Fibroblast of lung (primary cell): ENCODE measurements around the gene NAA10. TPM values are rescaled to one million over a fixed set of nuclear protein-coding genes. Genes with fewer than 3 reads are reported as not detected.

Source experiments
- DNase-seq, 2 donors: peaks; one replicate each; pipeline versions ENCODE4 v3.0.0 to v3.0.0-alpha.2; 2010; ENCODE audit warnings: low read depth in 2 of 2
- H2AFZ ChIP-seq: 2 replicates; pipeline ENCODE4 v1.5.1; 2012; ENCODE audit warnings: low read length, control low read depth, inconsistent platforms
- H3K27ac ChIP-seq: 2 replicates; pipeline ENCODE4 v1.5.1; 2011; ENCODE audit warnings: low read length, control low read depth; ENCODE audit not compliant: insufficient read depth
- H3K27me3 ChIP-seq: 2 replicates; pipeline ENCODE4 v1.5.1; 2011; ENCODE audit warnings: mild to moderate bottlenecking, low read length; ENCODE audit not compliant: control insufficient read depth, insufficient read depth
- H3K36me3 ChIP-seq: 2 replicates; pipeline ENCODE4 v1.5.1; 2011; ENCODE audit warnings: low read length; ENCODE audit not compliant: control insufficient read depth, insufficient read depth
- H3K4me1 ChIP-seq: 2 replicates; pipeline ENCODE4 v1.5.1; 2011; ENCODE audit warnings: low read length; ENCODE audit not compliant: control insufficient read depth, insufficient read depth; ENCODE audit errors: extremely low read depth
- H3K4me2 ChIP-seq: 2 replicates; pipeline ENCODE4 v1.5.1; 2011; ENCODE audit warnings: low read length, control low read depth; ENCODE audit not compliant: insufficient read depth; ENCODE audit errors: extremely low read depth
- H3K4me3 ChIP-seq, 4 experiments: fragments of 200-600 bp in 1 of 4; sonication (generic) in 1 of 4; replicated peaks in 1 of 4; 2 replicates each; pipeline ENCODE4 v1.5.1; 2011 to 2016; ENCODE audit warnings: low read length in 4 of 4, low read depth in 3 of 4, mild to moderate bottlenecking in 3 of 4, control low read depth in 2 of 4, inconsistent platforms in 1 of 4, mixed read lengths in 1 of 4; ENCODE audit not compliant: insufficient read depth in 1 of 4; ENCODE audit errors: control extremely low read depth in 1 of 4
- H3K79me2 ChIP-seq: 2 replicates; pipeline ENCODE4 v1.5.1; 2012; ENCODE audit warnings: mild to moderate bottlenecking, low read length, inconsistent platforms; ENCODE audit not compliant: control insufficient read depth, insufficient read depth
- H3K9ac ChIP-seq: 2 replicates; pipeline ENCODE4 v1.5.1; 2011; ENCODE audit warnings: mild to moderate bottlenecking, low read length, control low read depth; ENCODE audit not compliant: insufficient read depth
- H3K9me3 ChIP-seq: 2 replicates; pipeline ENCODE4 v1.5.1; 2012; ENCODE audit warnings: low read depth, low read length; ENCODE audit not compliant: control insufficient read depth, insufficient read depth
- H4K20me1 ChIP-seq: 2 replicates; pipeline ENCODE4 v1.5.1; 2011; ENCODE audit warnings: low read length; ENCODE audit not compliant: control insufficient read depth, insufficient read depth; ENCODE audit errors: extremely low read depth
- EZH2 ChIP-seq: IDR thresholded peaks from 2 replicates; pipeline ENCODE4 v1.5.1; 2012; ENCODE audit warnings: low read length, control low read depth, mild to moderate bottlenecking; ENCODE audit errors: missing control alignments
- polyA plus RNA-seq, 2 donors: library from polyadenylated mRNA; depleted of rRNA in 1 of 2; stranded (reverse) in 1 of 2; unstranded in 1 of 2; fragments of >200 nt; gene quantifications; 2 replicates each; pipeline ENCODE4 v1.2.1, GENCODE V29; 2011 to 2012; ENCODE audit warnings: missing spikeins in 1 of 2
- total RNA-seq: library from RNA; depleted of rRNA; stranded (reverse); fragments of >200 nt; gene quantifications from 2 replicates; pipeline ENCODE4 v1.2.1, GENCODE V29; 2014
- TF ChIP-seq, protein P1 (sequence below), 2 donors: IDR thresholded peaks in 1 of 2; conservative IDR thresholded peaks in 1 of 2; 1 replicate in 1 of 2; 2 replicates in 1 of 2; pipeline ENCODE4 v1.5.1; 2011 to 2012; ENCODE audit warnings: low read length in 2 of 2, control low read depth in 1 of 2, inconsistent platforms in 1 of 2, low read depth in 1 of 2, mild to moderate bottlenecking in 1 of 2

NAA10 gene
- total and polyA plus RNA-seq, 2 donors (not counting 1 experiment from before 2014, with no cell fraction given), result 37.0 to 66.2 TPM

DNA sequence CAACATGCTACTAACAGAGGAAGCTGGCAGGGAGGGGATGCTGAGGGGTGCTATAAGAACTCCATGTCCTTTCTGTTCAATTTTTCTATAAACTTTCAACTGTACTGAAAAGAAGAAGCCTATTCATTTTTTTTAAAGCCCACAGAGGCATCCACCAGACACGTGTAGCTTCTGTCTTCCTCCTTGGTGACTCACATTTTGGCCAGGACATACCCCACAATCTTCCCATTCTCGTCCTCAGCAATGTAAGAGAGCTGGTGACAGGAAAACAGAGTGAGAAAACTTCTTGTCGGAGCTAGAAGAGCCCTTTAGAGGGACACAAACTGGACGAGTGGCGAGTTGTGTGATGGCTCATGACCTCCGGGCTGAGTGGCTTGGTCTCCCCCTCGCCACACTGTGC, 1.1 kb downstream of the NAA10 start:
- Histone ChIP-seq H2AFZ (no peak overlapping the region), H3K27me3 (no peaks in the 10 kb centered on the region), H3K4me1 (no peaks in the 10 kb centered on the region), H3K9me3 (no peaks in the 10 kb centered on the region), H3K27ac (no peak overlapping the region), H4K20me1 (no peaks in the 10 kb centered on the region), H3K36me3 (peaks cover 10% of the 10 kb centered on the region), H3K4me3 (peak overlapping the region; percentile 64 to 85 (median 72)), H3K4me2 (peak overlapping the region; percentile 80), H3K9ac (peak overlapping the region; percentile 58), H3K79me2 (peaks cover 16% of the 10 kb centered on the region)
- no peak for TF ChIP-seq EZH2
- TF ChIP-seq, protein P1, sequence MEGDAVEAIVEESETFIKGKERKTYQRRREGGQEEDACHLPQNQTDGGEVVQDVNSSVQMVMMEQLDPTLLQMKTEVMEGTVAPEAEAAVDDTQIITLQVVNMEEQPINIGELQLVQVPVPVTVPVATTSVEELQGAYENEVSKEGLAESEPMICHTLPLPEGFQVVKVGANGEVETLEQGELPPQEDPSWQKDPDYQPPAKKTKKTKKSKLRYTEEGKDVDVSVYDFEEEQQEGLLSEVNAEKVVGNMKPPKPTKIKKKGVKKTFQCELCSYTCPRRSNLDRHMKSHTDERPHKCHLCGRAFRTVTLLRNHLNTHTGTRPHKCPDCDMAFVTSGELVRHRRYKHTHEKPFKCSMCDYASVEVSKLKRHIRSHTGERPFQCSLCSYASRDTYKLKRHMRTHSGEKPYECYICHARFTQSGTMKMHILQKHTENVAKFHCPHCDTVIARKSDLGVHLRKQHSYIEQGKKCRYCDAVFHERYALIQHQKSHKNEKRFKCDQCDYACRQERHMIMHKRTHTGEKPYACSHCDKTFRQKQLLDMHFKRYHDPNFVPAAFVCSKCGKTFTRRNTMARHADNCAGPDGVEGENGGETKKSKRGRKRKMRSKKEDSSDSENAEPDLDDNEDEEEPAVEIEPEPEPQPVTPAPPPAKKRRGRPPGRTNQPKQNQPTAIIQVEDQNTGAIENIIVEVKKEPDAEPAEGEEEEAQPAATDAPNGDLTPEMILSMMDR (conservative IDR thresholded peaks at IDR 0.05 in 1 of 2, IDR thresholded peaks at IDR 0.05 in 1 of 2; ENCODE audit: low read depth in 1 of 2, low read length in 2 of 2), result no peak
- DNase-seq, result peak in 1 of 2 donors; percentile 61

DNA sequence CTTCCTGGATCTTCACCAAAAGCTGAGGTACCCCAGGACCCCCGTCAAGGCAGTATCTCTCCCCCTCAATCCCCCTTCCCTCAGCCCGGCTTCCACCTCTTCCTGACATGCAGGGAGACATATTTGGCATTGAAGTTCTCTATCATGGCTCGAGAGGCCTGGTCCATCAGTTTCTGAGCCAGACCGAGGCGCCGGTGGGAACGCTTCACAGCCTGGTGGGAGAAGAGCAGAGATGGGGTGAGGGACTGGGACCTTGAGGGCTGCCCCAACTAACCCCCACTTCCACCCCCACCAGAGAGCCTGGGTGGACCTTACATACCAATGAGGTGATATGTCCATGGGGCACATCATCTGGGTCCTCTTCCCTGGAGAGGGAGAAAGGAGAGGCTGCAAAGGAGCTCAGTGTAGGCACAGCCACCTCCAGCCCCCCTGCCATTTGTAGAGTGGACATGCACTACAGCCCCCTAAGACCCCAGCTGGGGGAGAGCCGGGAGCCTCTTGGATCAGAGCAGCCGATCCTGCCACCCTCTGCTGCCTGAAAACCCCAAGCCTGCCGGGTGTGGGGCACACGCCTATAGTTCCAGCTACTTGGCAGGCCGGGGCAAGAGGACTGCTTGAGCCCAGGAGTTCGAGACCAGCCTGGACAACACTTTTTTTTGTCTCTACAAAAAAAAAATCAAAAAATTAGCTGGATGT, 2.5 kb downstream of the NAA10 start:
- H3K36me3 ChIP-seq, result peaks cover 10% of the 10 kb centered on the region
- no peaks in the 10 kb centered on the region for H3K27me3 ChIP-seq
- peaks cover 16% of the 10 kb centered on the region for H3K79me2 ChIP-seq
- H4K20me1 ChIP-seq, result no peaks in the 10 kb centered on the region
- no peaks in the 10 kb centered on the region for H3K9me3 ChIP-seq
- no peak overlapping the region for H3K27ac ChIP-seq
- TF ChIP-seq, protein P1 (conservative IDR thresholded peaks at IDR 0.05 in 1 of 2, IDR thresholded peaks at IDR 0.05 in 1 of 2; ENCODE audit: low read depth in 1 of 2, low read length in 2 of 2), result no peak
- no peak for TF ChIP-seq EZH2
- H2AFZ ChIP-seq, result no peak overlapping the region
- no peak overlapping the region for H3K4me3 ChIP-seq
- no peaks in the 10 kb centered on the region for H3K4me1 ChIP-seq
- no peak for DNase-seq
- H3K4me2 ChIP-seq, result no peak overlapping the region
- H3K9ac ChIP-seq, result no peak overlapping the region

DNA sequence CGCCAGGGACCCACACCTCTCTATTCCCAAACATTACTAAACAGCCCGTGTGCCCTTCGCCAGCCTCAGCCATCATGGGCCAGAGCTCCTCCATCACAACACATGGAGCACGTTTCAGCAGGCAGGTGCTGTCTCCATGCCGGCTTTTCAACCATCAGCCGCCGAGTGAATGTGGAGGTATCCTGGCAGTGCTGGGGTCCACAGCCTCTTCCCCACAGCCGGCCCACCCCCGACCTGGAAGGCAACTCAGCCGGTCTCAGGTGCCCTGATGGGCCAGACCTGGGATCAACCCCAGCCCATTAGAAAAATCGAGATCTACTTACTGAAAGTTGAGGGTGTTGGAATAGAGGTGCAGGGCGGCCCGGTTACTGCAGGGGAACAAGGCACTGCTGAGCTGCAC, 3.1 kb downstream of the NAA10 start:
- no peak for DNase-seq
- no peak for TF ChIP-seq EZH2
- TF ChIP-seq, protein P1 (conservative IDR thresholded peaks at IDR 0.05 in 1 of 2, IDR thresholded peaks at IDR 0.05 in 1 of 2; ENCODE audit: low read depth in 1 of 2, low read length in 2 of 2), result no peak
- H3K9ac ChIP-seq, result no peak overlapping the region
- no peaks in the 10 kb centered on the region for H3K27me3 ChIP-seq
- no peak overlapping the region for H3K27ac ChIP-seq
- peaks cover 16% of the 10 kb centered on the region for H3K79me2 ChIP-seq
- no peaks in the 10 kb centered on the region for H3K9me3 ChIP-seq
- H3K36me3 ChIP-seq, result peaks cover 10% of the 10 kb centered on the region
- peaks cover 4% of the 10 kb centered on the region for H3K4me1 ChIP-seq
- no peak overlapping the region for H3K4me3 ChIP-seq
- H2AFZ ChIP-seq, result no peak overlapping the region
- H3K4me2 ChIP-seq, result no peak overlapping the region
- H4K20me1 ChIP-seq, result no peaks in the 10 kb centered on the region
